Colon (tissue), 2 donors: Measurements from ENCODE around the gene NAB2.

Experiments used
- FAIRE-seq: peaks from 2 replicates; lab custom pipeline; 2012; peaks lifted over from hg19 to GRCh38; lab: Jason Lieb, UNC
- donor health status: control.
- donor health status: control.

NAB2 gene

GRCh38 chr12:57133916-57134315 lies 45.0 kb downstream of the NAB2 start:
- FAIRE-seq: no peak

GRCh38 chr12:57134949-57135348 lies 46.0 kb downstream of the NAB2 start:
- FAIRE-seq: no peak

GRCh38 chr12:57135527-57136326 lies 46.8 kb downstream of the NAB2 start:
- FAIRE-seq: no peak

- FAIRE-seq: no peak
Observed at GRCh38 chr12:57138526-57139272, 49.8 kb downstream of the NAB2 start.

- no peak for FAIRE-seq
Observed at GRCh38 chr12:57139796-57140649, 51.1 kb downstream of the NAB2 start.

GRCh38 chr12:57141249-57141648 lies 52.3 kb downstream of the NAB2 start:
- no peak for FAIRE-seq

GRCh38 chr12:57142121-57142520 lies 53.2 kb downstream of the NAB2 start:
- FAIRE-seq: no peak

- no peak for FAIRE-seq
Observed at GRCh38 chr12:57142727-57143126, 53.8 kb downstream of the NAB2 start.

GRCh38 chr12:57143454-57143853 lies 54.5 kb downstream of the NAB2 start:
- FAIRE-seq: no peak
